OCI-M2 (cell line): ENCODE measurements around the gene USP50.
"Not testable (repeated sequence)": the region's sequence is repeated elsewhere in the genome, so short reads cannot be mapped to it uniquely, and the experiment has no call there.

Experiments
- DNase-seq: peaks from one replicate; lab custom pipeline; 2025; ENCODE audit not compliant: unreplicated experiment; lab: John Stamatoyannopoulos, UW

The USP50 gene

DNA sequence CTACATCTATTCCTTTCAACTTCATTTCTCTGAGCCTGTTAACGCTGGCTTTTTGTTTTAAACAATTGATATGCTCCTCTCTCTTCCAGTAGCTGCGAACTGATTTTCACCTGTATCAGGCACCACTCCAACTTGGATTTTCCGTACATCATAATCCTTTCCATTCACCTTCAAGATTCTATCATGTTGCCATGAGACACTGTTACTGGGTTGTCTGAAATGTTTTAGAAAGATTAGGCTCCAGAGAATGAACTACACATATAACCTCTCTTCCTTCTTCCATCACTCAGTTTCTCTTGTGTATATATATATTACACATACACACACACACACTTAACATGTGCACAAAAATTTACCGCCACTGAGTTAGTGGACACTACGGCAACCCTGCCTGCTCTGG, at the start of gene USP50:
USP50 (minus strand) TSS at position 101 of the 400 bp plus-strand sequence. CDS start 141 bp downstream, outside the sequence.
- DNase-seq: no peak

DNA sequence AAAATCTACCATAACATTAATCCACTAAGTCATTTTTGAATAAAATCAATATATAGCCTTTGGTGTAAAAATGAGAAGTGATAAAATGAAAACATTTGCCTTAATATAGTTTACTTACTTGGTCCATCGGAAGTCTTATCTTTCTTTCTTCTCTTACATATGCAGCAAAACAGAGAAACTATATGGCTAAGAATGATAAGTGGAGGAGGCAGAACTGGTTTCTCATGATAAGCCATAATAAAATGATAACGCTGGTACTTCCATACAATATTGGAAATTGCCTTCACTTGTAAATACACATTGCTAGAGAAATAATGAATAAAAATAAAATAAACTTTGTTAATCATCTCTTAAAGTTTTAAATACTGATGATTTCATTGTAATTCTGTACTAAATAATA, 47.8 kb upstream of the USP50 start:
- DNase-seq: peak; percentile 11

DNA sequence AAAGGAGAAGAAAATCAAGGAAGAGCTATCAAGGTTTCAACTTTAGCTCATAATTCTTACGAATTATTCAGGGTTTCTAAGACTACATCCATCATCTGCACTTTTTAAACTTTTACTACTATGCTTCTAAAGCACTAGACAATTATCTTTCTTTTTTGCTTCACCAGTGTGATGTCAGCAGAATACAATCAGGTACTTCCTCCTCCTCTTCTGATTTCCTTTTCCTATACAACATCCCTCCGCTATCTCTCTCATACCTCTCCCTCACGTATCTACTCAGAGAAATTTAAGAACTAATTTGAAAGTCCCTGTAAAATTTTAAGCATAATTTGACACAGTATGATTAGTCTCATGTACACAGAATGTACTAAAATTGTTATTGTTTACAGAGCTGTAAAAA, 47.3 kb upstream of the USP50 start:
- DNase-seq: no peak

DNA sequence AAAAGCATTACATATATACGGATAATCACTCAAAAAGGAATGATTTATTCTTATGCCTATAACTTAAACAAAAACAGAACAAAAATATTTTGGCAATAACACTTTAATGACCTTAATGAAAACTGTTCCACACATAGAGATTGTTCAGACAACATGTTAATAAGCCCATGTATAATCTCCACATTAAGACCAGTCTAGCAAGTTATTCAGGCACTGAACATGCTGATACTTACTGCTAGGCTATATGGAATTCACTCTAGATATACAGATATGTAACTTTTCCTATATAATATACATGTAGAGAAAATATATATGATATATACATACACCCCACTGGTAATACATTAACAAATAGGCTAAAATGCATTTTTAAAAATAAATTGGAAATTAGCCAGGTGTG, 43.8 kb upstream of the USP50 start:
- no peak for DNase-seq

DNA sequence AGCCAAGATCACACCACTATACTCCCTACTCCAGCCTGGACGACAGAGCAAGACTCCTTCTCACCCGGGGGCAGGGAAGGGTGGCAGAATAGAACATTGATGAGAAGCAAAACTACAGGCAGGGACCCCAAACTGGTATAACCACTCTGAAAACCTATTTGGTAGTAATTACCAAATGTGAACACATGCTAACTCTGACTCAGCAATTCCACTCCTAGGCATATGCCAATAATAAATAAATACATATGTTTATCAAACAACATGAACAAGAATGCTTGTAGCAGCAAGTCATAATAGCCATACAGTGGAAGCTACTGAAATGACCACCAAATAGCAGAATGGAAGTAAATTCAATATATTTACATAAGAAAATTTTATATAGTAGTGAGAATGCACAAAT, 31.0 kb upstream of the USP50 start:
- no peak for DNase-seq

DNA sequence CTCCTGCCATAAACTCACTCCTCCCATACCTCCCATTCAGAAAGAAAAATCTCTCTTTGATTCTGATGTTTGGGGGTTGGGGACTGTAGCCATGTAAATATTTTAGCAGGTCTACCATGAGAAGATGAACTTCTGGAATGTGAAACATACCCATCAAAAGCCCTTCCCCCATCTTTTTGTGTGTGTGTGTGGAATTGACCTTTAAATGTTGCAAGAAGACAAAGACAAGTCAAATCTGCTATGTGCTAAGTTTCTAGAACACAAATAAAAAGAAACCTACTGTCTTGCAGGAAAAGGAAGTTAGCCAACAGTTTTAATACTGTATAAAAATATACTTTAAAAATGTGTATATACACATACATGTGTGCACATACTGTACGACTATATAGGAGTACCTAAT, 29.7 kb upstream of the USP50 start:
- no peak for DNase-seq

DNA sequence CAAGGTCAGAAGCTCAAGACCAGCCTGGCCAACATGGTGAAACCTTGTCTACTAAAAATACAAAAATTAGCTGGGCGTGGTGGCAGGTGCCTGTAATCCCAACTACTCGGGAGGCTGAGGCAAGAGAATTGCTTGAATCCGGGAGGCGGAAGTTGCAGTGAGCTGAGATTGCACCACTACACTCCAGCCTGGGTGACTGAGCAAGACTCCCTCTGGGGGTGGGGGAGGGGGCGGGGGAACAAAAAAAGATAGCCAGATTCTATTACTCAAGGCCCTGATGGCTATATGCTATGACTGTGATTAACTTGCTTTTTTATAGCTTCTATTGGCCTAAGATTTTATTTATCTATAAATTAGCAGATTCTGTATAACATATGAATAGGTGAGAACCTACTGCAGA, 27.4 kb upstream of the USP50 start:
- not testable (repeated sequence) for DNase-seq

DNA sequence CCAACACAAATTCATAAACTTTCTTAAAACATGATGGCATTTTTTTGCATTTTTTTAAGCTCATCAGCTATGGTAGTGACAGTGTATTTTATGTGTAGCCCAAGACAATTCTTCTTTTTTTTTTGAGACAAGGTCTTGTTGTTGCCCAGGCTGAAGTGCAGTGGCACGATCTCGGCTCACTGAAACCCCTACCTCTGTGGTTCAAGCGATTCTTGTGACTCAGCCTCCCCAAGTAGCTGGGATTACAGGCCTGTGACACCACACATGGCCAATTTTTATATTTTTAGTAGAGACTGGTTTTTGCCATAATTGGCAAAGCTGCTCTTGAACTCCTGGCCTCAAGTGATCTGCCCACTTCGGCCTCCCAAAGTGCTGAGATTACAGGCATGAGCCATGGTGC, 17.3 kb upstream of the USP50 start:
- no peak for DNase-seq

DNA sequence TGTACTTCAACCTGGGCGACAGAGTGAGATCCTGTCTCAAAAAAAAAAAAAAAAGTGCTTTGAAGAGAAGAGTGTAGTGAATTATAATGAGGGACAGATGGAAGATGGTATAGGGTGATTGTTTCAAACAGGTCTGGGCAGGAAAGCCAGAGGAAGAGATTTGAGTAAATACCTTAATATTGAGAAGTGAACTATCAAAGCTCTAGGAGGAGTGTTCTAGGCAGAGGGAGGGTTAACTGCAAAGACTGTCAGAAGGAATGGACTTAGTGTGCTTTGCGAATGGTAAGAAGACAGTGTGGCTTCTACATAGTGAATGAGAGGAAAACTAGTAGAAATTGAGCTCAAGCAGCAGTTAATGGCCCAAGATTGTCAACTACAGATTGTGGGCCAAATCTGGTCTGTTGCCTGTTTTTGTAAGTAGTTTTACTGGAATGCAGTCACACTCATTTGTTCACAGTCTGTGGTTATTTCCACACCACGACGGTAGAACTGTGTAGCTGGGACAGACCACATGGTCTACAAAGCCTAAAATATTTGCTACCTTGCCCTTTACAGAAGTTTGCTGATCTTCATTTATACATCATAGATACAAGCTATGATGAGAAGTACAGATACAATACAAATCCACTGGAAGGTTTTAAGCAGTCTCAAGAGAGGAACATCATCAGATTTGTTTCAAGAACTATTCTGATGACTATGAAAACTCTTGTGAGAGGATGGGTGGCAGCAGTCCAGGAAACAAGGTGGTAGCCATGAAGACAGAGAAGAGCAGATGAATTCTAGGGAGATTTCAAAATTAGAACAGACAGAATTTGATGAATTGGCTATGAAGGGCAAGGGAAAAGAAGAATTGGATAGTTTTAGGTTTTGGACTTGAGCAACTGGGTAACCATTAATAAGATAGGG, 16.5 kb upstream of the USP50 start:
- no peak for DNase-seq

DNA sequence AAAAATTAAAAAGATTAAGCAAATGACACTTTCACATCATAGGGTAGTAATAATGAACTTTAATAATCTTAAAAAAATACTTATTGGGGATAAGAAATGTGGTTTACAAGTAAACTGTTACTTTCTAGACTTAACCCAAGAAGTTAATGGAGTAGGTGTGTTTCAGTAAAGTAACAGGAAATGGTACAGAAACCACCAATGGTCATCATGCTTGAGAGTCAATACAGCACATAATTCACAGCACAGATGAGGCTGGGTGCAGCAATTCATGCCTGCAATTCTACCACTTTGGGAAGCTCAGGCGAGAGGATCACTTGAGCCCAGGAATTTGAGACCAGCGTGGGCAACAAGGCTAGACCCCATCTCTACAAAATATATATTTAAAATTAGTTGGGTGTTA, 11.5 kb upstream of the USP50 start:
- no peak for DNase-seq

DNA sequence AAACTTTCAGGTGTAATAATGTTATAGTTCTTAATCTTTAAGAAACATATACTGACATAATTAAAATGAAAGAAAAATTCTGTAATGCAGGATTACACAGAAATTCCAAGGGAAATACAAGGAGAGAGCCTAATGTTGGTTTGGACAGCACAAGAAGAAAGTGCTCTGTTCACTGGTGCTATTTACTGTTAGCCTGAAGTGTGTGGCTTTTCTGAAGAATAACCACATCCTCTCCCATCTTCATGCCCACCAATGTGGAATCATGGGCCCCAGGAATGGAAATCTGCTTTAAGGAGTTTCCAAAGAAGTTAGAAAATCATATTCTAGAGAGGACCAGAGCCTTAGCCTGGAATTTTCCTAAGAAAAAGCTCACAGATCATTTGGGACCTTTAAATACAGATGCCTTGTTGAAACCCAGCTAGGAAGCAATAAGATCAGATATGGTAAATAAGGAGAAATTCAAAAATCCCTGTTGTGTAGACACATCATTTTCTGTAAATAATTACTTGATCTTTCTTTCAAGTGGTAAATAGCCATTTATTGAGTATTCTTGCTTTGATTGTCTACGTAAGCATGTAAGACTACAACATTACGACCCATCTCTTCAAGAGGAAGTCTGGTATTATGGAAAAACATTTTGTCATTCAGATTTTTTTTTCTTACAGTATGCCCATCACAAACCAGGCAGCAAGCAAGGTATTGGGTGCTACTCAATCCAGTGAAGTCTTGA, 10.3 kb upstream of the USP50 start:
- no peak for DNase-seq

DNA sequence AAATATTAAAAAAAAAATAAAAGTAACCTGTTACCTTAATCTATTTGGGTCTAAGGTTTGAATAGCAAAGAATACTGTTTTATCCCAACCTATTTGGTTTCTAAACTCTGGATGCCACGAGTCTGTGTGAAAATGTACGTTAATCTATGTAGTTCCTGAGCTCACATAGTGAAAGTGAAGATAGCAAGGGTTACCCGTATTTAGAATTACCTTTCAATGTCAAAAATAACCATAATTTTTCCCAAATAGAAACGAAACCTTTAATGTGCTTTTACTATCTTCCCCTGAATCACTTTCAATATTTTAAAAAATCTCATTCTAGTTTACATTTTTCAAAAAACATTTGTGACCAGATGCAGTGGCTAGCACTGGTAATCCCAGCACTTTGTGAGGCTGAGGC, 5.8 kb upstream of the USP50 start:
- no peak for DNase-seq

DNA sequence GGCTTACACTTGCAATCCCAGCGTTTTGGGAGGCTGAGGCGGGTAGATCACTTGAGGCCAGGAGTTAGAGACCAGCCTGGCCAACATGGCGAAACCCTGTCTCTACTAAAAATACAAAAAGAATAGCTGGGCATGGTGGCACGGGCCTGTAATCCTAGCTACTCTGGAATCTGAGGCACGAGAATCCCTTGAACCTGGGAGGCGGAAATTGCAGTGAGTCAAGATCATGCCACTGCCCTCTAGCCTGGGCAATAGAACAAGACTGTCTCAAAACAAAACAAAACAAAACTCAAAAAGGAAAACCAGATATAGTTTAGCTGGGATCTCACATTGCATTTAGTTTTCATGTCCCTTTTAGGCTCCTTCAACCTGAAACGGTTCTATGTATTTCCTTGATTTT, 2.9 kb upstream of the USP50 start:
- no peak for DNase-seq

DNA sequence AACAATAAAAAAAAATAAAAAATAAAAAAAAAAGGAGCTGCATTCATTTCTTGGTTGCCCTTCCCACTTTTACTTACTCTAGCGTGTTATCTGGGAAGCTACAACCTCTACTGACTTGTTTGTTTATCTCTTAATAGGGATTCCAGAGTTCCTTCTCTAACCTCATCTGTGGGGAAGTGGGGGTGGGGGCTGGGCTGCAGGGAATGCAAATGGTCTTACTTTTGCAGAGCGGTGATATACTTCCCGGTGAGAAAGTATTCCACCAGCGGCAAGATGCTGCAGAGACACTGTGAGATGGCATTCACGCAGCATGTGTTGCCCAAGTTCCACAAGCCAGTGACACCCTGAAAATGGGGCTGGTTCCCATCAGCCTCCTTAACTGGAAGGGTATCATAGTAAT, 2.1 kb downstream of the USP50 start:
- DNase-seq: no peak

DNA sequence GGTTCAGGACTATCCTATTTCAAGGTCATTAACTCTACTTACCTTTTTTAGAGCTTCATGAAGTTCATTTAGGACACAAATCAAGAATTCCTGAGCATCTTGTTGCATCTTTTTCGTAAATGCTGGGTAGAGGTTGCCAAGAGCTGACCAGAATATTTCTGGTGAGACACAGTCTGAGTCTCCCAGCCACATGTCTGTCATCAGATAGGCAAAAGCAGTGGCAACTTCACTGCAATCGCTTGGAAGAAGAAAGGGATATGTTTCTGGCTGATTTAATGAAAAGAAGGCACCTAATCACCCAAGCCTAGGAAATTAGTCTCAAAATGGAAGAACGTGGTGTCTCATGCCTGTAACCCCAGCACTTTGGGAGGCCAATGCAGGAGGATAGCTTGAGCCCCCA, 2.9 kb downstream of the USP50 start:
- DNase-seq: no peak

DNA sequence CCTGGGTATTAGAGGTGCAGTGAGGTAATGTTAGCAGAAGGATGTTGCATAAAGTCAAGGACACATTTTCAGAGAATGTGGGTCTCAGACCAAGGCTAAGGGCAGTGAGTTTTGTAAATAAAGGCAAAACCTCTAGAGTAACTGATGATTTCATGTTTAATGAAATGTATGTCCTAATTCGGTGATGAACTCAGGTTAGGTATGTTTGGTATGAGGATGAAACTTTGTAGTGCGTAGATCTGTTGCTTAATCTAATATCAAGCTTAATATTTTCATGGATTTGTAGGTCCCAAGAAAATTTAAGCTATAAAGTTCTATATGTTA, 3.6 kb downstream of the USP50 start:
- DNase-seq: no peak

DNA sequence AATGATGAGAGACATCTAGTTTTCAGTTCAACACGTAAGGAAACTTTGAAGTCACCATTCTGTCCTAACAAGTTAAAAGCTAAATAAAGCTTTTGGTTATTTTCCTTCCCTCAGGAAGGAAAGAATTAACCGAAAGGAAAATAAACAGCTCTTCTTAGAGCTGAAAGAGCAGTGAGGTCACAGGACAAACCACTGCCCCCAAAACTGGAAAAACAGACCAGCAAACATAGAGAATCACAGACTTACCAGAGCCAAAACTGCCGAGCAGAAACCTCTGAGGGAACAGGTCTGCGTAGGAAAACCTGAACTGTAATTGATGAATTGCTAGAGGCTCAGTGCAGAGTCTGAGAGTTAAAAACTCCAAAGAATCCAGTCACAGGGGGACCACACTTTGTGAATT, 14.7 kb downstream of the USP50 start:
- no peak for DNase-seq

DNA sequence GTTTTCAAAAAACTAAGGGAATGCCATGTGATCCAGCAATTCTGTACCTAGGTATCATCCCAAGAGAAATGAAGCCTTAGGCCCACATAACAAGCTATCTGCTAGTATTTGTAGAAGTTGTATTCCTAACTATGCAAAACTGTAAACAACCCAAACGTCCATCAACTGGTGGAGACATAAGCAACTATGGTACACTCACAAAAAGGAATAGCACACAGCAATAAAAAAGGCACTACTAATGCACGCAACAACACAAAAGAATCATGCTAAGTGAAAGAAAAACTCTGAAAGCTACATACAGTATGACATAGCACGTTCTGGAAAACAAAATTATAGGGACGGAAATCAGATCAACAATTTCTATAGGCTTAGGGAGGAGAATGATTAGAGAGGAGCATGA, 15.3 kb downstream of the USP50 start:
- DNase-seq: no peak

DNA sequence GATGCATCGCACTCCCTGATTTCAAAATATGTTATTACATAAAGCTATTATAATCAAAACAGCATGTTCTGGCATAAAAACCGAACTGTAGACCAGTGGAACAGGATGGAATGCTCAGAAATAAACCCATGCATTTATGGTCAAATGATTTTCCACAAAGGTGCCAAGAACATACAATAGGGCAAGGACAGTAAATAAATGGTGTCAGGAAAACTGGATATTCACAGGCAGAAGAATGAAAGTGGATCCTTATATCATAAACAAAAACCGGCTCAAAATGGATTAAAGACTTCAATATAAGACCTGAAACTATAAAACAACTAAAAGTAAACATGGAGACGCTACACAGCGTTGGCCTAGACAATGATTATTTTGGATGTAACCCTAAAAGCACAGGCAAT, 22.6 kb downstream of the USP50 start:
- no peak for DNase-seq

DNA sequence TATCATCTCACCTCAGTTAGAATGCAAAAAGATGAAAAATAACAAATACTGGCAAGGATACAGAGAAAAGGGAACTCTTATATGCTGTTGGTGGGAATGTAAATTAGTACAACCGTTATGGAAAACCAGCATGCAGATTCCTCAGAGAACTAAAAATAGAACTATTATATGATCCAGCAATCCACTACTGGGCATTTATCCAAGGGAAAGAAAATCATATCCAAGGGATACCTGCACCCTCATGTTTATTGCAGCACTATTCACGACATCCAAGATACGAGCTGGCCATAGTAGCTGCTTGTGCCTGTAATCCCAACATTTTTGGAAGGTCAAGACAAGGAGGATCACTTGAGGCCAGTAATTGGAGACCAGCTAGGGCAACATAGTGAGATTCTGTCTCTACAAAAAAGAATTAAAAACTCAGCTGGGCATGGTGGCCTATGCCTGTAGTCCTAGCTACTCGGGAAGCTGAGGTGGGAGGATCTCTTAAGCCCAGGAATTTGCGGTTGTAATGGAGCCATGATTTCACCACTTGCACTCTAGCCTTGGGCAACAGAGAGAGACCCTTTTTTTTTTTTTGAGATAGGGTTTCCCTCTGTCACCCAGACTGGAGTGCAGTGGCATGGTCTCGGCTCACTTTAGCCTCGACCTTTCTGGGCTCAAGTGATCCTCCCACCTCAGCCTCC, 26.6 kb downstream of the USP50 start:
- DNase-seq: no peak

DNA sequence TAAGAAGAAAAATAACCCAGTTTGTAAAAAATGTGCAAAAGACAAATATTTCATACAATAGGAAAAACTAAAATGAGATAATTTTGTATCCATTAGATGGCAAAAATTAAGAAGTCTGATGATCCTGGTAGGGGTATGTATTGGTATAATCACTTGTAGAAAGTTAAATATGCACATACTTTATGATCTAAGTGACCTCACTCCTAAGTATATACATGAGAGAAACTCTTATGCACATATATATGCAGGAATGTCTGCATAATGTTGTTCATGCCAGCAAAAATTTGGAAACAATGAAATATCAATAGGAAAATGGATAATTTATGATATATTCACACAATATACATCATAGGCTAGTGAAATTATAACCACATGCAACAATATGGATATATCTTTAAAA, 33.5 kb downstream of the USP50 start:
- no peak for DNase-seq

DNA sequence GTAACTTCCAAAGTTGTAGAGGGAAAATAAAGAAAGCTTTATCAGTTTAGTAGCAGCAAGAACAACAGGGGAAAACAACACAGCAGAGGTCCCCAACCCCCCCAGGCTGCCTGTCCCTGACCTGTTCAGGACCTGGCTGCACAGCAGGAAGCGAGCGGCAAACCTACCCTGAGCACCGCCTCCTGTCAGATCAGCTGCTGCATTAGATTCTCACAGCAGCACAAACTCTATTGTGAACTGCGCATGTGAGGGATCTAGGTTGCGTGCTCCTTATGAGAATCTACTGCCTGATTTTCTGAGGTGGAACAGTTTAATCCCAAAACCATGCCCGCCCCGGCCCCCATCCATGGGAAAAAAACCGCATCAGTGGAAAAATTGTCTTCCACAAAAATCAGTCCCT, 40.3 kb downstream of the USP50 start:
- no peak for DNase-seq
